Measurements from ENCODE around the gene TES. TPM values are rescaled to one million over a fixed set of nuclear protein-coding genes. Genes with fewer than 3 reads are reported as not detected.

The TES gene
- total RNA-seq, 1 experiment from 2014 or later: 126 TPM

- intact Hi-C loops (cut with micrococcal nuclease; ENCODE audit: unreplicated experiment): no loop called here
- peaks cover 8% of the 10 kb centered on the region for H3K4me1 Mint-ChIP-seq (ENCODE audit: low read depth, unreplicated experiment)
- no peak for TF ChIP-seq CTCF (IDR thresholded peaks at IDR 0.05; ENCODE audit: unreplicated experiment)
- CTCF ChIA-PET: no interaction called here
- peaks cover 7% of the 10 kb centered on the region for H3K9me3 Mint-ChIP-seq (ENCODE audit: low read depth, unreplicated experiment)
- no peak overlapping the region for H3K4me3 Mint-ChIP-seq (ENCODE audit: low read depth, unreplicated experiment)
- peaks cover 57% of the 10 kb centered on the region for H3K36me3 Mint-ChIP-seq (ENCODE audit: insufficient read depth, unreplicated experiment)
- no TSS peak for BruUV-seq (replicated peaks)
- H3K27ac Mint-ChIP-seq (ENCODE audit: unreplicated experiment): peak overlapping the region; percentile 40
- H3K27me3 Mint-ChIP-seq (ENCODE audit: unreplicated experiment): no peaks in the 10 kb centered on the region
- no peak for DNase-seq
Observed at GRCh38 chr7:116246357-116246756, 36.0 kb downstream of the TES start.

GRCh38 chr7:116249969-116250553, 39.7 kb downstream of the TES start:
- no TSS peak for BruUV-seq (replicated peaks)
- Mint-ChIP-seq H3K4me3 (ENCODE audit: low read depth, unreplicated experiment) (no peak overlapping the region), H3K27ac (ENCODE audit: unreplicated experiment) (peak overlapping the region; percentile 66), H3K27me3 (ENCODE audit: unreplicated experiment) (no peaks in the 10 kb centered on the region), H3K4me1 (ENCODE audit: low read depth, unreplicated experiment) (peaks cover 8% of the 10 kb centered on the region), H3K36me3 (ENCODE audit: insufficient read depth, unreplicated experiment) (peaks cover 66% of the 10 kb centered on the region), H3K9me3 (ENCODE audit: low read depth, unreplicated experiment) (peaks cover 4% of the 10 kb centered on the region)
- peak; percentile 46 for TF ChIP-seq CTCF (IDR thresholded peaks at IDR 0.05; ENCODE audit: unreplicated experiment)
- intact Hi-C loops (cut with micrococcal nuclease; ENCODE audit: unreplicated experiment): no loop called here
- CTCF ChIA-PET: interaction anchor here (1.1 to 1.4 kb wide), 2 partner anchors 70 to 76 kb away, joined by 3 to 4 read pairs; no protein-coding TSS in a partner anchor
- DNase-seq: peak; percentile 32

- no TSS peak for BruUV-seq (replicated peaks)
- CTCF ChIA-PET: no interaction called here
Observed at GRCh38 chr7:116251675-116252074, 41.3 kb downstream of the TES start.

GRCh38 chr7:116252249-116252648, 41.9 kb downstream of the TES start:
- peaks cover 62% of the 10 kb centered on the region for H3K36me3 Mint-ChIP-seq (ENCODE audit: insufficient read depth, unreplicated experiment)
- intact Hi-C loops (cut with micrococcal nuclease; ENCODE audit: unreplicated experiment): no loop called here

More at GRCh38 chr7:116251675-116252074, 41.3 kb downstream of the TES start:
- Mint-ChIP-seq H3K27me3 (ENCODE audit: unreplicated experiment) (no peaks in the 10 kb centered on the region), H3K9me3 (ENCODE audit: low read depth, unreplicated experiment) (no peaks in the 10 kb centered on the region), H3K4me1 (ENCODE audit: low read depth, unreplicated experiment) (peaks cover 8% of the 10 kb centered on the region), H3K27ac (ENCODE audit: unreplicated experiment) (no peak overlapping the region), H3K36me3 (ENCODE audit: insufficient read depth, unreplicated experiment) (peaks cover 58% of the 10 kb centered on the region), H3K4me3 (ENCODE audit: low read depth, unreplicated experiment) (no peak overlapping the region)
- intact Hi-C loops (cut with micrococcal nuclease; ENCODE audit: unreplicated experiment): no loop called here
- DNase-seq: no peak
- no peak for TF ChIP-seq CTCF (IDR thresholded peaks at IDR 0.05; ENCODE audit: unreplicated experiment)

More at GRCh38 chr7:116252249-116252648, 41.9 kb downstream of the TES start:
- no peaks in the 10 kb centered on the region for H3K9me3 Mint-ChIP-seq (ENCODE audit: low read depth, unreplicated experiment)
- no peak overlapping the region for H3K27ac Mint-ChIP-seq (ENCODE audit: unreplicated experiment)
- CTCF ChIA-PET: no interaction called here
- no peak overlapping the region for H3K4me3 Mint-ChIP-seq (ENCODE audit: low read depth, unreplicated experiment)
- H3K4me1 Mint-ChIP-seq (ENCODE audit: low read depth, unreplicated experiment): peaks cover 8% of the 10 kb centered on the region
- H3K27me3 Mint-ChIP-seq (ENCODE audit: unreplicated experiment): no peaks in the 10 kb centered on the region
- no peak for TF ChIP-seq CTCF (IDR thresholded peaks at IDR 0.05; ENCODE audit: unreplicated experiment)
- TSS peak; percentile 6 for BruUV-seq (replicated peaks)
- DNase-seq: no peak
